GM12892 (cell line): ENCODE results near the gene C1QTNF12.

Experiments
- POLR2AphosphoS5 ChIP-seq: IDR thresholded peaks from 2 replicates; pipeline ENCODE4 v1.6.1; 2011; ENCODE audit warnings: low read depth, low read length, control low read depth
- TAF1 ChIP-seq: IDR thresholded peaks from 2 replicates; pipeline ENCODE4 v1.6.1; 2011; ENCODE audit warnings: low read depth, mild to moderate bottlenecking, control low read depth, low read length, borderline replicate concordance

- TF ChIP-seq TAF1 (no peak), POLR2AphosphoS5 (no peak)
Measured at GRCh38 chr1:1262758-1263157, 16.2 kb upstream of the C1QTNF12 start.
